Adipose tissue (tissue), 3 donors: ENCODE results near the gene ZC3H8. TPM values are rescaled to one million over a fixed set of nuclear protein-coding genes. Genes with fewer than 3 reads are reported as not detected.

Experiments used
- H3K27ac ChIP-seq: one replicate; pipeline ENCODE4 v1.5.1; 2013; ENCODE audit warnings: low read depth, low read length
- whole genome bisulfite sequencing, 3 donors: extraction: QIAGEN DNeasy Blood & Tissue Kit; methylation state at CpG; one replicate each; pipeline ENCODE4 v1.1.7; 2013; 5-methylcytosine and 5-hydroxymethylcytosine counted together
- polyA plus RNA-seq, 3 donors: library from polyadenylated mRNA; stranded (reverse); fragments of 200-250 nt; gene quantifications; one replicate each; pipeline ENCODE4 v1.2.3, GENCODE V29; 2013
- donor health status: healthy with polysubstance abuse.
- donor health status: Bipolar disorder and iron deficiency.
- donor health status: healthy.

Gene ZC3H8
- polyA plus RNA-seq, 3 donors = 2.9 to 6.3 (median 4.4) TPM

- H3K27ac ChIP-seq = no peak overlapping the region
- 92 to 93% (median 92%) methylated on average over 3 of the region's 3 CpGs for WGBS, 3 donors
Observed at GRCh38 chr2:112201696-112202430, 53.0 kb downstream of the ZC3H8 start.

DNA sequence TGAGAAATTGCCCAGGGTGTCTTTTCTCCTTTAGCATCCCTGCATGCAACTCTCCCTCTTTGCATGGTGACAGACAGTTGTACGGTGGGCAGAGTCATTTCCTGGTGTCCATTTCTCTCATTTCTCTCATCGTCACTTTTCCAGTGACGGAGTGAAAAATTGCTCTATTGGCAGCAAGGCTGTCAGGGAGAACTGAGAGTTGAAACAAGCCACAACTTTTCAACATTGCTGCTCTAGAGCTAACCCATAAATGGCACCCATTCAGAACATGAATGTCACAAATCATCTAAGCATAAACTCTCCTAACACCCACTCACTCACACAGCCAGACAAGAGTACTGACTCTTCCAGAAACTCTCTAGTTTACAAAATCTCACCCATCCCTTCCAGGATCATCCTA, 55.7 kb downstream of the ZC3H8 start:
- WGBS, 3 donors = 78 to 84% (median 78%) methylated on average over 3 of the region's 3 CpGs
- no peak overlapping the region for H3K27ac ChIP-seq

DNA sequence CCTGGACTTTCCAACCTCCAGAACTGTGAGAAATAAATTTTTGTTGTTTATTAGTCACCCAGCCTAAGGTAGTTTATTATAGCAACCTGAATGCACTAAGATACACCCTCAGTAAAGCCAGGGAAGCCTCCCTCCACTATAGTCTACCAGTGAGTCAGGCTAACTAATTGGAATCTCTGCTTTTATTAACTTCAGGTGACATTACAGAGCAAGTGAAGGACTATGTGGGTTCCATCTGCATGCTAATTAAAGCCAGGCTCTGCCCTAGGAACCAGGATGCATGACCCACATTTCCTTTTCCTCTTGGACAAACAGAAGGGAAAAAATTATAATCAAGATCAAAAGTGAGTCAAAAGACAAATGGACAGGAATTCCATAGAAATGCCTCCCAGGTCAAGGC, 56.1 kb downstream of the ZC3H8 start:
- H3K27ac ChIP-seq = no peak overlapping the region

DNA sequence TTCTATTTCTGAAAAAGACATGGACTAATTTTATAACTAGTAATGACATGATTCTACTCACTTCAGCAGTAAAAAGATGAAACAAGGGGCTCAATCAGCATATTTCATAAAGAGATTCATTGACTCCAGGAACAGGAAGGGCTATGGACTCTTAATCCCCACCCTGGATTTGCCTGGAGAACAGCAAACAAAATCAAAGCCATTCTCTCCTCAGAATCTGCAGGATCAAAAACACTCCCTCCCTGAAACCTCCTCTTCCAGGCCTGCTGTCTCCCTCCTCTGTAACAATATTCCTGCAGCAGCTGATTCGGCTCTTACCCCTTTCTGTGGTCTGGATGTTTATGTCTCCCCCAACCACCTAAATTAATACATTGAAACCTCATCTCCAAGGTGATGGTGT, 57.0 kb downstream of the ZC3H8 start:
- 76 to 95% (median 94%) methylated on average over 1 of the region's 1 CpG for WGBS, 3 donors
- no peak overlapping the region for H3K27ac ChIP-seq

GRCh38 chr2:112195950-112196349, 58.9 kb downstream of the ZC3H8 start:
- no peak overlapping the region for H3K27ac ChIP-seq

- WGBS, 3 donors = 88 to 90% (median 89%) methylated on average over 8 of the region's 8 CpGs
- no peak overlapping the region for H3K27ac ChIP-seq
Observed at GRCh38 chr2:112195167-112195766, 59.6 kb downstream of the ZC3H8 start.

GRCh38 chr2:112194482-112194881, 60.4 kb downstream of the ZC3H8 start:
- H3K27ac ChIP-seq = no peak overlapping the region
- WGBS, 3 donors = 65 to 71% (median 69%) methylated on average over 4 of the region's 4 CpGs

DNA sequence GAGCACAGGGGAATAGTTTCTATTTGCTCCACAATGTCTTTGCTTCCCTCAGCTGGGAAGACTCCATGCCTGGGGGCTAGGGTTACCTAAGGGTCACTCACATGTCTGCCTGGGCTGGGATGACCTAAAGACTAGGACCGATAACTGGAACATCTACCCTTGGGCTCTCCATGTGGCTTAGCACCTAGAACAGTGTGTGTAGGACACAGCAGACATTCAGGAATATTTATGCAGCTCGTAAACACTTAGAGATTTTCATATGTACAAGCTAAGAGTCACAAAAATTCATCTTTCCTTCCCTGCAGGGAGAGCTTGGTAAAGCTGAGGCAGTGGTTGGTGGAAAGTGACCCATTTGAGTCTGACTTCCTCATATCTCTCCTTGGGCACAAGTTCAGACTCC, 60.8 kb downstream of the ZC3H8 start:
- H3K27ac ChIP-seq = no peak overlapping the region
- WGBS, 3 donors = 90 to 98% (median 96%) methylated on average over 2 of the region's 2 CpGs

- WGBS, 3 donors = 95 to 99% (median 98%) methylated on average over 3 of the region's 3 CpGs
- no peak overlapping the region for H3K27ac ChIP-seq
Observed at GRCh38 chr2:112189001-112189556, 65.8 kb downstream of the ZC3H8 start.

DNA sequence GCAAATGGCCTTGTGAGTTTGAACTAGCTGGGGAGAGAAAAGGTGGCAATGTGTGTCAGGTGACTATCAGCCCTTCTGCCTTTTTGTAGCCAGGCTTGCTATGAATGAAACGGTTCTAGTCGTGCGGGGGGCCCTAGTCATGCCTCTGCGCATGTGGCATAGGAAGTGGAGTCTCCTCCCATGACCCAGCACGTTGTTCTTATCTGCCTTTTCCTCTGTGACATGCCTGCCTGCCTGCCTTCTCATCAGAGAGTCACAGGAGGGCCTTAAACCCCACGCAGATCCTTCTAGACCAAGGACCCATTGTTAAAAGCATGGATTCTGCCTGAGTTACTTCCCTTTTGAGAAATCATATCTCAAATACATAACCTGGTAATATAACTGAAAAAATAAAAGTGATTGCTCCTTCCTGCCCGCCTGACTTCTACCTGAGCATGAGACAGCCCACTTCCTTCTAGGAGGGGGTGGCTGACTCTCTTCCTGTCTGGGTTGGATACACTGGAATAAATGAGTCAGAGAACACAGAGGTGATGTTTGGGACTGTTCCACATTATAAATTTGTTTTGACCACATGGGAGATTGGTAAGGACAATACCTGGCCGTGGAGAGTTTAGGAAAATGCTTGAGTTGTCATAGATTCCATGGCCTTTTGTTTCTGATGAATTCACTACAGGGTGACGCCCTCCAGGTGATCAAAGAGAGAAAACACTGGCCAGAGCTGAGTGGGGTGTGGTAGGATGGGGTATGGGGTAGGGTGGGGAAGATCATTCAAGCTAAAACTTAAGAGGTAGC, 66.8 kb downstream of the ZC3H8 start:
- H3K27ac ChIP-seq = no peak overlapping the region
- WGBS, 3 donors = 62 to 72% (median 70%) methylated on average over 9 of the region's 9 CpGs

- 96 to 98% (median 96%) methylated on average over 31 of the region's 31 CpGs for WGBS, 3 donors
- no peak overlapping the region for H3K27ac ChIP-seq
Observed at GRCh38 chr2:112187046-112187715, 67.7 kb downstream of the ZC3H8 start.

GRCh38 chr2:112185131-112185530, 69.7 kb downstream of the ZC3H8 start:
- H3K27ac ChIP-seq = no peak overlapping the region
- WGBS, 3 donors = 85 to 91% (median 85%) methylated on average over 9 of the region's 9 CpGs

- H3K27ac ChIP-seq = no peak overlapping the region
- WGBS, 3 donors = 92 to 95% (median 94%) methylated on average over 8 of the region's 8 CpGs
Observed at GRCh38 chr2:112184121-112184520, 70.7 kb downstream of the ZC3H8 start.

DNA sequence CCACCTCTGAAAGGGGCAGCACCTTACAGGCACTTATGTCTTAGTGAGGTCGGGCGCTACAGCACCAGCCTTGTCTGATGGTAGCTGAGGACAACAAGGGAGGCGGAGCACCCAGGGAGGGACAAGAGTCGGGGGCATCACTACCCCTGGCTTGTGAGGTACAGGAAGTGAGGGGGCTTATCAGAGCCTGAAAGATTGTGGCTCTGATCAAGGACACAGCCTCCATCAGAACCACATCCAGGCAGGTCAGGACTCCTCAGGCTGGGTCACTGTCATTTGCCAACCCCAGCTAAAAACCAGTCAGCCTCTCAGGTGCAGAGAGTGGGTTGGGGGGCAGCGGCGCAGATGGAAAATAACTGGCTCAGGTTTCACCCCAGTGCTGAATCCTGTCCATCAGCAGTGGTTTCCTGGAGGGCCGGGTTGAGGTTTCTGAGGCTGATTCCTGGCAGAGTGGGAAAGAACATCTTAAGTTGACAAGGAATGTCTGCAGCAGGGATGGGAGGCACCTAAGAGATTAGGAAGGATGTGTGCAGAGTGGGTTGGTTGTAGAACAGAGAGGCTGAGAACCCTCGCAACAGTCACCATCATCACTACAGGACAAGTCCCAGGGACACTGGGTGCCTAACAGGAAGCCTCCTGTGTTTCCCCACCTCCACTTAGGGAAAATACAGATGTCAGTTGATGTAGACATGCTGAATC, 71.4 kb downstream of the ZC3H8 start:
- 81 to 89% (median 87%) methylated on average over 8 of the region's 8 CpGs for WGBS, 3 donors
- H3K27ac ChIP-seq = no peak overlapping the region

- no peak overlapping the region for H3K27ac ChIP-seq
- 82 to 89% (median 84%) methylated on average over 17 of the region's 17 CpGs for WGBS, 3 donors
Observed at GRCh38 chr2:112182581-112183034, 72.2 kb downstream of the ZC3H8 start.

- 22 to 33% (median 32%) methylated on average over 49 to 54 of the region's 54 CpGs for WGBS, 3 donors
- no peak overlapping the region for H3K27ac ChIP-seq
Observed at GRCh38 chr2:112181571-112182290, 73.1 kb downstream of the ZC3H8 start.

- H3K27ac ChIP-seq = no peak overlapping the region
- WGBS, 3 donors = 93 to 96% (median 95%) methylated on average over 7 of the region's 7 CpGs
Observed at GRCh38 chr2:112175958-112176573, 78.8 kb downstream of the ZC3H8 start.
